Activated CD8-positive, alpha-beta memory T cell treated with anti-CD3 and anti-CD28 coated beads, Interleukin-2, amount 10 ng/mL, durations not matched to agents 7 days and 5 days (primary cell): ENCODE measurements around the gene SEPHS2. TPM values are rescaled to one million over a fixed set of nuclear protein-coding genes. Genes with fewer than 3 reads are reported as not detected.
"Not testable (repeated sequence)": the region's sequence is repeated elsewhere in the genome, so short reads cannot be mapped to it uniquely, and the experiment has no call there.

Experiments used
- ATAC-seq: fragments of 150-1000 bp; cut with Tn5 transposase; one replicate; pipeline ENCODE4 v1.10.0; 2021; ENCODE audit warnings: moderate library complexity
- CTCF ChIA-PET: fragments of 350-600 bp; sonication (Branson Sonifier 250); formaldehyde crosslinking; loops from one replicate; lab custom pipeline; 2021; ENCODE audit warnings: antibody characterized with exemption; lab: Charles Lee
- DNase-seq: peaks from one replicate; pipeline ENCODE4 v3.0.0-alpha.2; 2020
- H3K27ac Mint-ChIP-seq: one replicate; pipeline ENCODE4 v1.8.0; 2021; ENCODE audit warnings: mild to moderate bottlenecking, mixed read lengths
- H3K27me3 Mint-ChIP-seq: one replicate; pipeline ENCODE4 v1.8.0; 2021; ENCODE audit warnings: mixed read lengths
- H3K36me3 Mint-ChIP-seq: one replicate; pipeline ENCODE4 v1.8.0; 2021; ENCODE audit warnings: mild to moderate bottlenecking, mixed read lengths
- H3K4me1 Mint-ChIP-seq: one replicate; pipeline ENCODE4 v1.8.0; 2021; ENCODE audit warnings: mixed read lengths
- H3K4me3 Mint-ChIP-seq: one replicate; pipeline ENCODE4 v1.8.0; 2021; ENCODE audit warnings: mild to moderate bottlenecking, moderate library complexity, mixed read lengths
- H3K9me3 Mint-ChIP-seq: one replicate; pipeline ENCODE4 v1.8.0; 2022; ENCODE audit warnings: low read depth, mixed read lengths
- total RNA-seq, 2 experiments: library from RNA; stranded (reverse); gene quantifications; one replicate each; pipeline ENCODE4 v1.2.3, GENCODE V29; 2021

The SEPHS2 gene
- total RNA-seq, 2 experiments from 2014 or later, result 63.3 to 92.9 TPM

DNA sequence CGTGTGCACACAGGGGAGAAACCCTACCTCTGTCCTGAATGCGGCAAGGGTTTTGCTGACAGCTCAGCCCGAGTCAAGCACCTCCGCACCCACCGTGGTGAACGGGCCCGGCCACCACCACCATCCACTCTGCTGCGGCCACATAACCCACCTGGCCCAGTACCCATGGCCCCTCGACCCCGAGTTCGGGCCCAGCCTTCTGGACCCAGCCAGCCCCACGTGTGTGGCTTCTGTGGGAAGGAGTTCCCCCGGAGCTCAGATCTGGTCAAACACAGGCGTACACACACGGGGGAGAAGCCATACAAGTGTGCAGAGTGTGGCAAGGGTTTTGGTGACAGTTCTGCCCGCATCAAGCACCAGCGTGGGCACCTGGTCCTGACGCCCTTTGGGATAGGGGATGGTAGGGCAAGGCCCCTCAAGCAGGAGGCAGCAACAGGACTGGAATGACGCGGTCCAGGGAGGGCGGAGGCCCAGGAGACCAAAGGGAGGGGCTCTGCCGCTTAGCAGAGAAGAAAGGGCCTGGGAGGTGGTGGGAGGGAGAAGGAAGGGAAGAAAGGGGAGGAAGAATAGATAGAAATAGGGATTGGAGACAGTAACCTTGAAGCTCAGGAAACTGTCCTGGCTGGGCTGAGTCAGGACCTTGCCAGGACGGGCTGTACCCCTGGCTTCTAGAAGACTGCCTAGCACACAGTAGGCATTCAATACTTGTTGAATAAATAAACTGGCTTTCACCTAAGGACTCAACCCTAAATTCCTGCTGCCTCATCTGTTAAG lies 46.8 kb downstream of the SEPHS2 start:
- H3K27ac Mint-ChIP-seq, result no peak overlapping the region

DNA sequence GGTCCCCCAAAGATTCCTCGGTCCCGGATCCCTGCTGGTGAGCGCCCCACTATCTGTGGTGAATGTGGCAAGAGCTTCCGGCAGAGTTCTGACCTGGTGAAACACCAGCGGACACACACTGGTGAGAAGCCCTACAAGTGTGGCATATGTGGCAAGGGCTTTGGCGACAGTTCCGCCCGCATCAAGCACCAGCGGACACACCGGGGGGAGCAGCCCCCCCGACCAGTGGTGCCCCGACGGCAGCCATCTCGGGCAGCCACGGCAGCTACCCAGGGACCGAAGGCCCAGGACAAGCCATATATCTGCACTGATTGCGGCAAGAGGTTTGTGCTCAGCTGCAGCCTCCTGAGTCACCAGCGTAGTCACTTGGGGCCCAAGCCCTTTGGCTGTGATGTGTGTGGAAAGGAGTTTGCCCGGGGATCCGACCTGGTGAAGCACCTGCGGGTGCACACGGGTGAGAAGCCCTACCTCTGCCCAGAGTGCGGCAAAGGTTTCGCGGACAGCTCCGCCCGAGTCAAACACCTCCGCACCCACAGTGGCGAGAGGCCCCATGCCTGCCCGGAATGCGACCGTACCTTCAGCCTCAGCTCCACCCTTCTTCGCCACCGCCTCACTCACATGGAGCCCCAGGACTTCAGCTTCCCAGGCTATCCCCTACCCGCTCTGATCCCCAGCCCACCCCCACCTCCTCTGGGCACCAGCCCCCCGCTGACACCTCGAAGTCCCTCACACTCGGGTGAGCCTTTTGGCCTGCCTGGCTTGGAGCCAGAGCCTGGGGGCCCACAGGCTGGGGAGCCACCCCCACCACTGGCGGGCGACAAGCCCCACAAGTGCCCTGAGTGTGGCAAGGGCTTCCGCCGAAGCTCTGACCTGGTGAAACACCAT lies 47.7 kb downstream of the SEPHS2 start:
- no peak for ATAC-seq

More for the DNA sequence above, 46.8 kb downstream of the SEPHS2 start:
- peaks cover 17% of the 10 kb centered on the region for H3K27me3 Mint-ChIP-seq
- no peak for DNase-seq
- no peak overlapping the region for H3K4me3 Mint-ChIP-seq
- peaks cover 8% of the 10 kb centered on the region for H3K36me3 Mint-ChIP-seq
- peaks cover 52% of the 10 kb centered on the region for H3K4me1 Mint-ChIP-seq
- CTCF ChIA-PET, result interaction anchor here (0.7 to 8.2 kb wide), 6 partner anchors 9 to 30 kb away, joined by 3 to 73 read pairs (median 6); partner anchors contain the start of genes SEPTIN1 and ZNF771
- ATAC-seq, result no peak
- H3K9me3 Mint-ChIP-seq, result no peaks in the 10 kb centered on the region

DNA sequence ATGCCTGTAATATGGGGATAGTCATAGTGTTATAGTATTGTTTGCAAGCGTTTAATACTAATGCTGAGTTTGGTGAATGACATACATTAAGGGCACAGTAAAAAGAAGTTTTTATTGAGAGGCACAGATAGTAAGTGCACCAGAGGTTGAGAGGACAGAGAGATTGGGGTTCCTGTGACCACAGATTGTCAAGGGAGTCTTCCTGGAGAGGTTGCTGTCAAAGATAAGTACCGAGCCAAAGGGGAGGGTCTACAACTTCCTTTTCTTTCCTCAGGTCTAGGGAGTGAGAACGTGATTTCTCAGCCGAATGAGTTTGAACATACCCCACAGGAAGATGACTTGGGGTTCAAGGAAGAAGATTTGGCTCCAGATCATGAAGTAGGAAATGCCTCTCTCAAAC lies 48.6 kb downstream of the SEPHS2 start:
- H3K36me3 Mint-ChIP-seq, result peaks cover 8% of the 10 kb centered on the region
- peaks cover 52% of the 10 kb centered on the region for H3K4me1 Mint-ChIP-seq
- CTCF ChIA-PET, result interaction anchor here (0.7 to 8.2 kb wide), 4 partner anchors 12 to 307 kb away, joined by 4 to 73 read pairs (median 14); partner anchors contain the start of genes SEPTIN1 and ZNF771
- H3K27me3 Mint-ChIP-seq, result peaks cover 10% of the 10 kb centered on the region
- no peaks in the 10 kb centered on the region for H3K9me3 Mint-ChIP-seq
- peak overlapping the region; percentile 41 for H3K4me3 Mint-ChIP-seq
- DNase-seq (no peak), ATAC-seq (no peak)
- H3K27ac Mint-ChIP-seq, result peak overlapping the region; percentile 14

More for the DNA sequence above, 47.7 kb downstream of the SEPHS2 start:
- no peaks in the 10 kb centered on the region for H3K9me3 Mint-ChIP-seq
- H3K4me3 Mint-ChIP-seq, result no peak overlapping the region
- H3K27ac Mint-ChIP-seq, result no peak overlapping the region
- peaks cover 14% of the 10 kb centered on the region for H3K27me3 Mint-ChIP-seq
- peaks cover 52% of the 10 kb centered on the region for H3K4me1 Mint-ChIP-seq
- H3K36me3 Mint-ChIP-seq, result peaks cover 8% of the 10 kb centered on the region
- CTCF ChIA-PET, result interaction anchor here (0.7 to 8.2 kb wide), 3 partner anchors 11 to 308 kb away, joined by 4 to 73 read pairs (median 7); partner anchors contain the start of genes SEPTIN1 and ZNF771
- DNase-seq, result no peak

DNA sequence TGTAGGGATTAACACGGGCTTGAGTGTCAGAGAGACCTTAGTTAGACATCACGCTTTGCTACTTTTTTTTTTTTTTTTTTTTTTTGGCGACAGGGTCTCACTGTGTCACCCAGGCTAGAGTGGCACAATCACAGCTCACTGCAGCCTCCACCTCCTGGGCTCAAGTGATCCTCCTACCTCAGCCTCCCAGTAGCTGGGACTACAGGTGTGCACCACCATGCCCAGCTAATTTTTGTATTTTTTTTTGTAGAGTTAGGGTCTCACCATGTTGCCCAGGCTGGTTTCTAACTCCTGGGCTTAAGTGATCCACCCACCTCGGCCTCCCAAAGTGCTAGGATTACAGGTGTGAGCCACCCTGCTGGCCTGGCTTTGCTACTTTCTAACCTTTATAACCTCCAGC lies 49.0 kb downstream of the SEPHS2 start:
- Mint-ChIP-seq H3K4me1 (peaks cover 50% of the 10 kb centered on the region), H3K27ac (peak overlapping the region; percentile 14), H3K4me3 (peak overlapping the region; percentile 41)
- H3K9me3 Mint-ChIP-seq, DNase-seq, H3K36me3 Mint-ChIP-seq, H3K27me3 Mint-ChIP-seq, ATAC-seq: not testable (repeated sequence)
- CTCF ChIA-PET, result interaction anchor here (1.3 to 8.2 kb wide), 4 partner anchors 12 to 232 kb away, joined by 3 to 73 read pairs (median 15); partner anchors contain the start of genes SEPTIN1 and ZNF771

DNA sequence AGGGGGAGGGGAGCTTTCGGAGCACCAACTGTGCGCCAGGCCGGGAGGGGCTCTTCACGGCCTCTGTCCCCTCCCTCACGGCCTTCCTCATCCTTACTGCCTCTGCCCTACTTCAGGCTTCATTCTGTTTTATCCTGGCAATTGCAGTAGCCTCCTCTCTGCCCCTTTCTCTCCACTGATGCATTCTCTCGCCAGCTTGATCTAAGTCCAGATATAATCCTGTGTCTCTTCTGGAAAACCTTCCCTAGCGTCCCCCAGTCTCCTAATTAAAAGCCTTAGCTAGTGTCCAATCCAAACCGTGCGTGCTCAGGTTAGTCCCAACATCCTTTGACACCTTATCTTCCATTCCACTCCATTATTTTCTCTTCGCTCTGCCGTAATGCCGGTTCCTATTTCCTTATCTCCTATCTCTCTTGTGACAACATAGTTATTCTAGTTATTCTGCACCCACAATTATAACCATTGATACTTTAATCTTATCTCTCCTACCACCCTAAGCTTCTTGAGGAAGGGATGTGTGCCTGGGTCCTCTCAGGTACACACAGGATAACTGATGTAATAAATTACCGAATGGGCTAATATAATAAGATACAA lies 49.6 kb downstream of the SEPHS2 start:
- ATAC-seq (no peak), DNase-seq (no peak)
- Mint-ChIP-seq H3K36me3 (peaks cover 8% of the 10 kb centered on the region), H3K4me1 (peaks cover 48% of the 10 kb centered on the region), H3K9me3 (no peaks in the 10 kb centered on the region), H3K4me3 (peak overlapping the region; percentile 79), H3K27me3 (peaks cover 5% of the 10 kb centered on the region), H3K27ac (peak overlapping the region; percentile 54)
- CTCF ChIA-PET, result interaction anchor here (1.3 to 8.2 kb wide), 5 partner anchors 10 to 233 kb away, joined by 3 to 73 read pairs (median 10); partner anchors contain the start of genes SEPTIN1 and ZNF771

DNA sequence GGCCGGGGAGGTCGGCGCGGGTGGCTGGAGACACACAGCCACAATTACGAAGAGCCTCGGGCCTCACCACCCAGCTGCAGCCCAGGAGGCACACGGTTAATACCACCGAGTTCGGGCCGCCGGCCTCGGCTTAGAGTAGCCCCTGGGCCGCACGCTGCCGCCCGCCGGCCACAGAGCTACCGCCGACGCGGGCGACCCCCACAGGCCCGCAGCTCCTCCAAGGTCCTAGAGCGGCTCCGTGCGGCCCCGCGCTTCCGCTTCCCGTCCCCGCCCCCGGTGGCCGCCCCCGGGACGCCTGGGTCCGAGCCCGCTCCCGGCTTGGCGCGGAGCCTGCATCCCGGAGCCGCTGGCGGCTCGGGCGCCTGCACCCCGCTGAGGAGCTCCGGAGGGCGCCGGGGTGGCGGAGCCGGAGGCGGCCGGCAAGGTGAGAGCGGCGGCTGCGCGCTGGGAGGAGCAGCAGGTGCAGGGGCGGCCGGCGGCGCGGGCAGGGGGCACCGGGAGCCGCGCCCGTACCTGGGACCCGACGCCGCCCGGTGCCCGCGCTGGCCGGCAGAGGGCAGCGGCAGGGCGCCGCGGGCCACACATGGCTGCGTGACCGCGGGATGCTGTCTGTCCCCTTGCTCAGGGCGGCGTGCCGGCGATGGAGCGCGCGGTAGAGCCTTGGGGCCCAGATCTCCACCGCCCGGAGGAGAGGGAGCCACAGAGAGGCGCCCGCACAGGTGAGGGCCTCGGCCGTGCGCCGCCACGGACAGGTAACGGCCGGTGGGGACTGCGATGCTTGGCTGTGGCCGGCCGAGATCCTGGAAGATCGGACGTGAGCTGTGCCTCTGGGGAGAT lies 50.3 kb downstream of the SEPHS2 start, which contains the start of gene ZNF48:
Gene ZNF48, plus strand, starts transcription at position 266 of the 837 bp plus-strand sequence. Its CDS starts 375 bp downstream, at position 641.
- H3K4me1 Mint-ChIP-seq, result peaks cover 44% of the 10 kb centered on the region
- peaks cover 2% of the 10 kb centered on the region for H3K27me3 Mint-ChIP-seq
- peak; percentile 67 for DNase-seq
- no peaks in the 10 kb centered on the region for H3K9me3 Mint-ChIP-seq
- CTCF ChIA-PET, result interaction anchor here (0.7 to 8.2 kb wide), 7 partner anchors 9 to 252 kb away, joined by 3 to 73 read pairs (median 5); partner anchors contain the start of genes SEPTIN1 and ZNF771
- peak within 1 kb of the TSS; percentile 70 for H3K27ac Mint-ChIP-seq
- H3K36me3 Mint-ChIP-seq, result peaks cover 8% of the 10 kb centered on the region
- peak; percentile 78 for ATAC-seq
- H3K4me3 Mint-ChIP-seq, result peak within 1 kb of the TSS; percentile 79

DNA sequence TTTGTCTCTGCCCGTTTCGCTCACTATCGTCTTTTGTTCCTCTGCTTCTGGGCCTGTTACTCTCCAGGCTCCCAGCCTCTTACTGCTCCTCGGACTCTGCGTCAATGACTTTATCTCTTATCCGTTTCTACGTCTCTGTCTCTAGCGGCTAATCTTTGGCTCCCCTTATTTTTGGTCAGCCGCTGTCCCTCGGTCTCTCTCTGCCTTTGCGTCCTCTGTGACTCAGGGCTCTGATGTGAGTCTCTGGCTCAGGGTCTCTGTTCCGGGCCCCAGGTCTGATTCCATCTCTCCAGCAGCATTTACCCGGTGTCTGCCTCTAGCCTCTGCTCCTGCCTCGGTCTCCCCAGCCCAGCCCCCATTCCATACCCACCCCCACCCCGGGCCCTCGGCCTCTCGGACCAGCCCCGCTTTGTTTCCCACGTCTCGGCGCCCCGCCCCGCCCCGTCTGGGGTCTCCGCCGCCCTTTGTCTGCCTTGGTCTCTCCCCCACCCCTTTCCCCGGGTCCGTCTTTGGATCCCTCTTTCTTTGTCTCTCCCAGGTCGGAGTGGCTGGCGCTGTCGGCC lies 51.0 kb downstream of the SEPHS2 start:
- ATAC-seq, result no peak
- peak overlapping the region; percentile 77 for H3K4me3 Mint-ChIP-seq
- peaks cover 39% of the 10 kb centered on the region for H3K4me1 Mint-ChIP-seq
- H3K36me3 Mint-ChIP-seq, result peaks cover 8% of the 10 kb centered on the region
- peak overlapping the region; percentile 70 for H3K27ac Mint-ChIP-seq
- no peaks in the 10 kb centered on the region for H3K27me3 Mint-ChIP-seq
- CTCF ChIA-PET, result interaction anchor here (0.7 to 8.2 kb wide), 6 partner anchors 9 to 251 kb away, joined by 3 to 73 read pairs (median 8); partner anchors contain the start of genes SEPTIN1 and ZNF771
- no peaks in the 10 kb centered on the region for H3K9me3 Mint-ChIP-seq
- no peak for DNase-seq

Other genes with a start within 250 kb of the SEPHS2 start
- 10 to 100 TPM; 23.4 to 29.6 TPM for gene SULT1A3, start 246.6 kb downstream of the SEPHS2 start, total RNA-seq
- 10 to 100 TPM; 12.8 to 23.8 TPM for gene NPIPB13, start 197.4 kb downstream of the SEPHS2 start, total RNA-seq
- gene CD2BP2, start 90.6 kb downstream of the SEPHS2 start, total RNA-seq, result 10 to 100 TPM; 70.0 to 94.9 TPM
- gene TBC1D10B, start 75.4 kb downstream of the SEPHS2 start, total RNA-seq, result 10 to 100 TPM; 84.1 to 87.3 TPM
- gene MYL11, start 71.1 kb downstream of the SEPHS2 start, total RNA-seq, result 1 to 10 TPM in 1 of 2 experiments, not detected in 1; 1.0 TPM
- gene SEPTIN1, start 63.3 kb downstream of the SEPHS2 start, total RNA-seq, result 100 to 1,000 TPM; 259 to 278 TPM
- 10 to 100 TPM; 13.7 to 15.6 TPM for gene ZNF48, start 50.5 kb downstream of the SEPHS2 start, total RNA-seq
- gene ZNF771, start 38.3 kb downstream of the SEPHS2 start, total RNA-seq, result 1 to 10 TPM; 4.9 to 5.4 TPM
- 100 to 1,000 TPM in 1 of 2 experiments, 10 to 100 TPM in 1; 72.0 to 108 TPM for gene DCTPP1, start 15.8 kb downstream of the SEPHS2 start, total RNA-seq
- gene ITGAL, start 26.9 kb upstream of the SEPHS2 start, total RNA-seq, result 100 to 1,000 TPM; 566 to 685 TPM
- 10 to 100 TPM in 1 of 2 experiments, 1 to 10 TPM in 1; 6.2 to 10.3 TPM for gene ZNF768, start 80.7 kb upstream of the SEPHS2 start, total RNA-seq
- gene ZNF747, start 89.0 kb upstream of the SEPHS2 start, total RNA-seq, result 10 to 100 TPM; 11.3 to 13.2 TPM
- 10 to 100 TPM; 14.0 to 15.6 TPM for gene ZNF764, start 112.5 kb upstream of the SEPHS2 start, total RNA-seq
- gene ZNF688, start 125.8 kb upstream of the SEPHS2 start, total RNA-seq, result 10 to 100 TPM; 14.5 to 14.7 TPM
- 10 to 100 TPM; 18.9 to 21.2 TPM for gene ZNF785, start 139.8 kb upstream of the SEPHS2 start, total RNA-seq
- 10 to 100 TPM; 12.2 to 15.3 TPM for gene ZNF689, start 164.5 kb upstream of the SEPHS2 start, total RNA-seq
- 100 to 1,000 TPM; 111 to 116 TPM for gene PRR14, start 205.1 kb upstream of the SEPHS2 start, total RNA-seq
- 100 to 1,000 TPM; 102 to 142 TPM for gene FBRS, start 212.6 kb upstream of the SEPHS2 start, total RNA-seq